C4-2B (cell line): ENCODE data around the gene GPX8.
A peak's percentile ranks its signal among the peaks of the same experiment; 100 is the strongest.

Experiments
- H3K27ac ChIP-seq: fragments of 450-650 bp; 2 replicates; pipeline ENCODE4 v1.5.1; 2017
- CTCF ChIP-seq: fragments of 450-650 bp; conservative IDR thresholded peaks from 2 replicates; pipeline ENCODE4 v1.5.1; 2017; ENCODE audit warnings: mild to moderate bottlenecking
- ZFX ChIP-seq: fragments of 450-650 bp; IDR thresholded peaks from 2 replicates; pipeline ENCODE4 v1.6.1; 2017

Gene GPX8

GRCh38 chr5:55151923-55152842 lies 7.8 kb upstream of the GPX8 start:
- TF ChIP-seq ZFX (no peak), CTCF (no peak)
- no peak overlapping the region for H3K27ac ChIP-seq

- TF ChIP-seq CTCF (no peak), ZFX (no peak)
- no peak overlapping the region for H3K27ac ChIP-seq
These were observed 5.1 kb upstream of the GPX8 start for GRCh38 chr5:55154873-55155272.

- no peak for TF ChIP-seq ZFX
- no peak for TF ChIP-seq CTCF
- no peak overlapping the region for H3K27ac ChIP-seq
These were observed 680 bp downstream of the GPX8 start for GRCh38 chr5:55160493-55161209.

- TF ChIP-seq CTCF = no peak
- no peak for TF ChIP-seq ZFX
- H3K27ac ChIP-seq = no peak overlapping the region
These were observed 2.7 kb downstream of the GPX8 start for GRCh38 chr5:55162666-55163065.

- TF ChIP-seq CTCF (no peak), ZFX (no peak)
These were observed 11.5 kb downstream of the GPX8 start for GRCh38 chr5:55171471-55171870.

GRCh38 chr5:55172051-55172899 lies 12.3 kb downstream of the GPX8 start:
- TF ChIP-seq ZFX = no peak
- peak; percentile 91 for TF ChIP-seq CTCF
- no peak overlapping the region for H3K27ac ChIP-seq

More at GRCh38 chr5:55171471-55171870, 11.5 kb downstream of the GPX8 start:
- H3K27ac ChIP-seq = no peak overlapping the region
